SK-N-SH (cell line): ENCODE measurements around the gene ATE1. TPM values are rescaled to one million over a fixed set of nuclear protein-coding genes. Genes with fewer than 3 reads are reported as not detected.

Experiments
- CTCF ChIA-PET: fragments of 300-600, 350-600 bp; formaldehyde crosslinking; extraction: SDS; loops from one replicate; lab custom pipeline; 2021; lab: Yijun Ruan, JAX
- POLR2A ChIA-PET: fragments of 350-600 bp; sonication (Branson Sonifier 250); formaldehyde crosslinking; extraction: SDS; loops from one replicate; lab custom pipeline; 2020; ENCODE audit warnings: antibody characterized with exemption, inconsistent platforms; lab: Yijun Ruan, JAX
- DNase-seq: peaks from one replicate; pipeline ENCODE4 v3.0.0; 2012
- H2AFZ ChIP-seq: fragments of 200-600 bp; sonication (generic); 2 replicates; pipeline ENCODE4 v1.8.1; 2016; ENCODE audit warnings: antibody characterized with exemption, mild to moderate bottlenecking, low read depth
- H3F3A ChIP-seq: fragments of 200-600 bp; sonication (generic); replicated peaks from 2 replicates; pipeline ENCODE3; 2016; ENCODE audit warnings: antibody characterized with exemption, mild to moderate bottlenecking; ENCODE audit not compliant: insufficient read depth
- H3K27ac ChIP-seq, 2 experiments: fragments of 200-500 bp in 1 of 2; fragments of 200-600 bp in 1 of 2; sonication (Bioruptor generic) in 1 of 2; sonication (generic), shearing (Covaris generic) in 1 of 2; 2 replicates each; pipeline versions ENCODE4 v1.5.1 to v1.6.1; 2014 to 2016; ENCODE audit warnings: low read depth in 2 of 2, inconsistent platforms in 1 of 2, low read length in 1 of 2, mild to moderate bottlenecking in 1 of 2, mixed read lengths in 1 of 2
- H3K27me3 ChIP-seq: fragments of 200-600 bp; sonication (generic), shearing (Covaris generic); 2 replicates; pipeline ENCODE4 v1.6.1; 2016; ENCODE audit warnings: mixed run types; ENCODE audit not compliant: insufficient read depth
- H3K36me3 ChIP-seq, 2 experiments: fragments of 200-500 bp in 1 of 2; fragments of 200-600 bp in 1 of 2; sonication (Bioruptor generic) in 1 of 2; sonication (generic) in 1 of 2; replicated peaks in 1 of 2; 2 replicates each; pipeline versions ENCODE3 to v1.5.1; 2014 to 2016; ENCODE audit warnings: low read length in 1 of 2, mild to moderate bottlenecking in 1 of 2; ENCODE audit not compliant: insufficient read depth in 2 of 2, control insufficient read depth in 1 of 2
- H3K4me1 ChIP-seq, 2 experiments: fragments of 200-500 bp in 1 of 2; fragments of 200-600 bp in 1 of 2; sonication (Bioruptor generic) in 1 of 2; sonication (generic), shearing (Covaris generic) in 1 of 2; 2 replicates each; pipeline versions ENCODE4 v1.5.1 to v1.6.1; 2014 to 2016; ENCODE audit warnings: low read depth in 1 of 2, low read length in 1 of 2, mixed run types in 1 of 2; ENCODE audit not compliant: insufficient read depth in 2 of 2, control insufficient read depth in 1 of 2
- H3K4me2 ChIP-seq: fragments of 200-600 bp; sonication (generic), shearing (Covaris generic); 2 replicates; pipeline ENCODE4 v1.6.1; 2017; ENCODE audit warnings: mixed run types
- H3K4me3 ChIP-seq, 2 experiments: fragments of 200-500 bp in 1 of 2; fragments of 200-600 bp in 1 of 2; sonication (Bioruptor generic) in 1 of 2; sonication (generic), shearing (Covaris generic) in 1 of 2; 2 replicates each; pipeline versions ENCODE4 v1.5.1 to v1.8.1; 2014 to 2016; ENCODE audit warnings: low read depth in 2 of 2, inconsistent platforms in 1 of 2, low read length in 1 of 2, mild to moderate bottlenecking in 1 of 2, mixed read lengths in 1 of 2, moderate library complexity in 1 of 2
- H3K79me2 ChIP-seq: fragments of 200-600 bp; sonication (generic); 2 replicates; pipeline ENCODE4 v1.8.1; 2017; ENCODE audit warnings: mild to moderate bottlenecking; ENCODE audit not compliant: insufficient read depth
- H3K9ac ChIP-seq: fragments of 200-600 bp; sonication (generic); 2 replicates; pipeline ENCODE4 v1.6.1; 2017; ENCODE audit warnings: mixed run types
- H3K9me2 ChIP-seq: fragments of 200-600 bp; sonication (generic); 2 replicates; pipeline ENCODE4 v1.6.1; 2017; ENCODE audit warnings: mixed run types
- H3K9me3 ChIP-seq: fragments of 200-600 bp; sonication (generic); 2 replicates; pipeline ENCODE4 v1.6.1; 2017; ENCODE audit warnings: mixed run types, mild to moderate bottlenecking, moderate library complexity
- H4K20me1 ChIP-seq: fragments of 200-600 bp; sonication (generic); 2 replicates; pipeline ENCODE4 v1.6.1; 2017; ENCODE audit warnings: mild to moderate bottlenecking, mixed run types; ENCODE audit not compliant: insufficient read depth
- ELF1 ChIP-seq: IDR thresholded peaks from 2 replicates; pipeline ENCODE4 v1.4.0; 2012
- EZH2phosphoT487 ChIP-seq: fragments of 200-600 bp; sonication (generic); IDR thresholded peaks from 2 replicates; pipeline ENCODE4 v1.6.1; 2017; ENCODE audit warnings: low read depth, mixed run types, mild to moderate bottlenecking, antibody characterized with exemption, moderate library complexity, borderline replicate concordance
- FOSL2 ChIP-seq: IDR thresholded peaks from 2 replicates; pipeline ENCODE4 v1.4.0; 2012; ENCODE audit warnings: low read depth, mild to moderate bottlenecking, moderate library complexity, borderline replicate concordance
- FOXM1 ChIP-seq: IDR thresholded peaks from 2 replicates; pipeline ENCODE4 v1.4.0; 2012; ENCODE audit warnings: low read depth, mild to moderate bottlenecking
- GABPA ChIP-seq: IDR thresholded peaks from 2 replicates; pipeline ENCODE4 v1.4.0; 2012; ENCODE audit warnings: low read depth, mild to moderate bottlenecking
- GATA2 ChIP-seq: sonication (generic); formaldehyde crosslinking; IDR thresholded peaks from 2 replicates; pipeline ENCODE4 v1.5.0; 2020; ENCODE audit warnings: mild to moderate bottlenecking, missing genetic modification reagents
- IRF3 ChIP-seq: fragments of 150-350 bp; IDR thresholded peaks from 2 replicates; pipeline ENCODE4 v1.6.1; 2016; ENCODE audit warnings: mild to moderate bottlenecking, low read depth, low read length
- JUND ChIP-seq: IDR thresholded peaks from 2 replicates; pipeline ENCODE4 v1.4.0; 2012
- MEF2A ChIP-seq: IDR thresholded peaks from 2 replicates; pipeline ENCODE4 v1.4.0; 2012; ENCODE audit warnings: low read depth, borderline replicate concordance
- MXI1 ChIP-seq: IDR thresholded peaks from 2 replicates; pipeline ENCODE4 v1.6.1; 2012; ENCODE audit warnings: mild to moderate bottlenecking, low read depth, low read length, improper control_type of control experiment
- NFIC ChIP-seq: IDR thresholded peaks from 2 replicates; pipeline ENCODE4 v1.4.0; 2012; ENCODE audit warnings: borderline replicate concordance
- POLR2AphosphoS5 ChIP-seq: IDR thresholded peaks from 2 replicates; pipeline ENCODE4 v1.6.1; 2012; ENCODE audit warnings: low read depth, low read length
- RAD21 ChIP-seq: IDR thresholded peaks from 2 replicates; pipeline ENCODE4 v1.6.1; 2012; ENCODE audit warnings: mild to moderate bottlenecking, low read length
- RCOR1 ChIP-seq: fragments of 150-350 bp; IDR thresholded peaks from 2 replicates; pipeline ENCODE4 v1.6.1; 2017; ENCODE audit warnings: antibody characterized with exemption, low read length
- REST ChIP-seq: IDR thresholded peaks from 2 replicates; pipeline ENCODE4 v1.6.1; 2012; ENCODE audit warnings: mild to moderate bottlenecking, low read depth, low read length, moderate library complexity
- RFX5 ChIP-seq: IDR thresholded peaks from 2 replicates; pipeline ENCODE4 v1.6.1; 2012; ENCODE audit warnings: mild to moderate bottlenecking, improper control_type of control experiment, low read length
- RXRA ChIP-seq: IDR thresholded peaks from 2 replicates; pipeline ENCODE4 v1.4.0; 2012; ENCODE audit warnings: low read depth, mild to moderate bottlenecking, borderline replicate concordance
- SIN3A ChIP-seq: IDR thresholded peaks from 2 replicates; pipeline ENCODE4 v1.6.1; 2012; ENCODE audit warnings: low read depth, mild to moderate bottlenecking, low read length, moderate library complexity, borderline replicate concordance
- SMC3 ChIP-seq: IDR thresholded peaks from 2 replicates; pipeline ENCODE4 v1.6.1; 2012; ENCODE audit warnings: low read depth, low read length, improper control_type of control experiment
- TEAD4 ChIP-seq: IDR thresholded peaks from 2 replicates; pipeline ENCODE4 v1.4.0; 2012; ENCODE audit warnings: mild to moderate bottlenecking, borderline replicate concordance; ENCODE audit not compliant: insufficient read depth
- WGBS: methylation state at CpG from one replicate; pipeline ENCODE4 v1.1.6; 2017; ENCODE audit warnings: low lambda C conversion rate; 5-methylcytosine and 5-hydroxymethylcytosine counted together
- polyA plus RNA-seq, 3 experiments: library from polyadenylated mRNA; depleted of rRNA; stranded (reverse); fragments of >200 nt; gene quantifications; 2 replicates each; pipeline ENCODE4 v1.2.3, GENCODE V29; 2012
- TF ChIP-seq, protein P1 (sequence below): IDR thresholded peaks from 2 replicates; pipeline ENCODE4 v1.4.0; 2012; ENCODE audit warnings: low read depth
- TF ChIP-seq, protein P2 (sequence below): IDR thresholded peaks from 2 replicates; pipeline ENCODE4 v1.4.0; 2012; ENCODE audit warnings: low read depth, borderline replicate concordance
- TF ChIP-seq, protein P3 (sequence below): fragments of 200-600 bp; sonication (generic); IDR thresholded peaks from 2 replicates; pipeline ENCODE4 v1.6.1; 2017; ENCODE audit warnings: antibody characterized with exemption, mild to moderate bottlenecking, moderate library complexity
- TF ChIP-seq, protein P4 (sequence below): fragments of 150-350 bp; IDR thresholded peaks from 2 replicates; pipeline ENCODE4 v1.6.1; 2017; ENCODE audit warnings: antibody characterized with exemption, low read length, low read depth, borderline replicate concordance

ATE1 gene
- polyA plus RNA-seq, 1 of the 3 experiments (the other 2 are of a cell fraction), result 6.3 TPM

DNA sequence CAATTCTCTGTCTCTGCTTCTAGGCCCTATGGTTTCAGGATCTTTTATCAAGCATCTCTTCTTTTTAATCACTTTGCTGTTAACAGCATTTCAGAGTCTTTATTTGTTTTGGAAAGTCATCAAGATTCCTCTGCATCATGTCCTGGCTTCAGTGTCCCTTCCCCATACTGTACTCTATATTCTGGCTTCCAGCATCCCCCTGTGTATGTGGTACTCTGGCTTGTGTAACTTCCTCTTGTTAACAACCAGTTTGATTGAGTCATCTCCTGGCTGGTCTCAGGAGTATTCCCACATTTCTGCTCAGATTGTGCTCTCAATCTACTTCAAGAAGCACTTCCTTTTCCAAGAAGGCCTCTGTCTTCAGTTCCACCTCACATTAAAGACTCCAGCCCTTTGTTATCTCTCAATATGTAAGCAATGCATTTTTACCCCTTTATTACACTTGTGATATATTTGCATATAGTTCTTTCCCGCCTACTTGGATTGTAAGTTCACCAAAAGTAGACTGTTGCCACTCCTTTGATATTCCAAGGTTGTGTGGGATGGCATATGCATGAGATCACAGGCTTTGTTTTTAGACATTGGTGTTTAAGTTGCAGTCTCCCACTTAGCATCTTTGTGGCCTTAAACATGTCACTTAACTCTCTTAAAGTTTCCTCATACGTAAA lies 15.1 kb upstream of the ATE1 start:
- H3K79me2 ChIP-seq, result no peaks in the 10 kb centered on the region
- ChIA-PET POLR2A (no interaction called here), CTCF (no interaction called here)
- no peaks in the 10 kb centered on the region for H3K27me3 ChIP-seq
- 93% methylated on average over 2 of the region's 2 CpGs for WGBS
- no peak for DNase-seq
- no peak overlapping the region for H3K9ac ChIP-seq
- no peaks in the 10 kb centered on the region for H3K9me2 ChIP-seq
- H3K27ac ChIP-seq, result peak overlapping the region in 1 of 2 experiments; percentile 44; a peak in 2 of 4 replicates
- H4K20me1 ChIP-seq, result no peaks in the 10 kb centered on the region
- 0 out of 2 replicates have a peak overlapping the region, but pooled peaks have one; percentile 9 for H3K4me2 ChIP-seq
- H3K9me3 ChIP-seq, result no peaks in the 10 kb centered on the region
- H3F3A ChIP-seq, result peaks cover 20% of the 10 kb centered on the region
- H3K4me1 ChIP-seq, result 0 out of 4 replicates have a peak, but pooled peaks cover 0 to 8% of the 10 kb centered on the region in 2 experiments
- no peak overlapping the region for H3K4me3 ChIP-seq
- H3K36me3 ChIP-seq, result no peaks in the 10 kb centered on the region
- H2AFZ ChIP-seq, result peak overlapping the region; percentile 45; the same call in 1 of the 2 replicates
- TF ChIP-seq RXRA (no peak), GABPA (no peak), FOXM1 (no peak), JUND (0 out of 2 replicates have a peak, but pooled peaks have one; percentile 9), RCOR1 (no peak), MEF2A (no peak), SIN3A (no peak), REST (no peak), POLR2AphosphoS5 (no peak), ELF1 (no peak), NFIC (peak; percentile 51; the same call in 1 of the 2 replicates), RFX5 (no peak), RAD21 (no peak), SMC3 (no peak), MXI1 (no peak), FOSL2 (no peak; the same call in 1 of the 2 replicates), IRF3 (no peak), GATA2 (CRISPR knock-in tag) (no peak), TEAD4 (no peak), EZH2phosphoT487 (no peak)
- TF ChIP-seq, protein P1, sequence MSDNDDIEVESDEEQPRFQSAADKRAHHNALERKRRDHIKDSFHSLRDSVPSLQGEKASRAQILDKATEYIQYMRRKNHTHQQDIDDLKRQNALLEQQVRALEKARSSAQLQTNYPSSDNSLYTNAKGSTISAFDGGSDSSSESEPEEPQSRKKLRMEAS, result no peak
- TF ChIP-seq, protein P2, sequence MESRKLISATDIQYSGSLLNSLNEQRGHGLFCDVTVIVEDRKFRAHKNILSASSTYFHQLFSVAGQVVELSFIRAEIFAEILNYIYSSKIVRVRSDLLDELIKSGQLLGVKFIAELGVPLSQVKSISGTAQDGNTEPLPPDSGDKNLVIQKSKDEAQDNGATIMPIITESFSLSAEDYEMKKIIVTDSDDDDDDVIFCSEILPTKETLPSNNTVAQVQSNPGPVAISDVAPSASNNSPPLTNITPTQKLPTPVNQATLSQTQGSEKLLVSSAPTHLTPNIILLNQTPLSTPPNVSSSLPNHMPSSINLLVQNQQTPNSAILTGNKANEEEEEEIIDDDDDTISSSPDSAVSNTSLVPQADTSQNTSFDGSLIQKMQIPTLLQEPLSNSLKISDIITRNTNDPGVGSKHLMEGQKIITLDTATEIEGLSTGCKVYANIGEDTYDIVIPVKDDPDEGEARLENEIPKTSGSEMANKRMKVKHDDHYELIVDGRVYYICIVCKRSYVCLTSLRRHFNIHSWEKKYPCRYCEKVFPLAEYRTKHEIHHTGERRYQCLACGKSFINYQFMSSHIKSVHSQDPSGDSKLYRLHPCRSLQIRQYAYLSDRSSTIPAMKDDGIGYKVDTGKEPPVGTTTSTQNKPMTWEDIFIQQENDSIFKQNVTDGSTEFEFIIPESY, result no peak
- TF ChIP-seq, protein P3, sequence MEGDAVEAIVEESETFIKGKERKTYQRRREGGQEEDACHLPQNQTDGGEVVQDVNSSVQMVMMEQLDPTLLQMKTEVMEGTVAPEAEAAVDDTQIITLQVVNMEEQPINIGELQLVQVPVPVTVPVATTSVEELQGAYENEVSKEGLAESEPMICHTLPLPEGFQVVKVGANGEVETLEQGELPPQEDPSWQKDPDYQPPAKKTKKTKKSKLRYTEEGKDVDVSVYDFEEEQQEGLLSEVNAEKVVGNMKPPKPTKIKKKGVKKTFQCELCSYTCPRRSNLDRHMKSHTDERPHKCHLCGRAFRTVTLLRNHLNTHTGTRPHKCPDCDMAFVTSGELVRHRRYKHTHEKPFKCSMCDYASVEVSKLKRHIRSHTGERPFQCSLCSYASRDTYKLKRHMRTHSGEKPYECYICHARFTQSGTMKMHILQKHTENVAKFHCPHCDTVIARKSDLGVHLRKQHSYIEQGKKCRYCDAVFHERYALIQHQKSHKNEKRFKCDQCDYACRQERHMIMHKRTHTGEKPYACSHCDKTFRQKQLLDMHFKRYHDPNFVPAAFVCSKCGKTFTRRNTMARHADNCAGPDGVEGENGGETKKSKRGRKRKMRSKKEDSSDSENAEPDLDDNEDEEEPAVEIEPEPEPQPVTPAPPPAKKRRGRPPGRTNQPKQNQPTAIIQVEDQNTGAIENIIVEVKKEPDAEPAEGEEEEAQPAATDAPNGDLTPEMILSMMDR, result no peak
- TF ChIP-seq, protein P4, sequence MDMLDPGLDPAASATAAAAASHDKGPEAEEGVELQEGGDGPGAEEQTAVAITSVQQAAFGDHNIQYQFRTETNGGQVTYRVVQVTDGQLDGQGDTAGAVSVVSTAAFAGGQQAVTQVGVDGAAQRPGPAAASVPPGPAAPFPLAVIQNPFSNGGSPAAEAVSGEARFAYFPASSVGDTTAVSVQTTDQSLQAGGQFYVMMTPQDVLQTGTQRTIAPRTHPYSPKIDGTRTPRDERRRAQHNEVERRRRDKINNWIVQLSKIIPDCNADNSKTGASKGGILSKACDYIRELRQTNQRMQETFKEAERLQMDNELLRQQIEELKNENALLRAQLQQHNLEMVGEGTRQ, result no peak
